ENCODE measurements around the gene CEACAM6. TPM values are rescaled to one million over a fixed set of nuclear protein-coding genes. Genes with fewer than 3 reads are reported as not detected.
A peak's percentile ranks its signal among the peaks of the same experiment; 100 is the strongest.

CEACAM6 gene
- total and polyA plus RNA-seq, 9 of the 15 experiments (the other 6 are each of a cell fraction or from before 2014, with no cell fraction given) = 0.24 TPM; not detected in 8

GRCh38 chr19:41706741-41707501 is 48.4 kb upstream of the CEACAM6 start (continued):
- TF ChIP-seq STAT5B (CRISPR knock-in tag; IDR thresholded peaks at IDR 0.05) (no peak), CTCFL (IDR thresholded peaks at IDR 0.05; ENCODE audit: borderline replicate concordance, insufficient read depth, low read depth, low read length, poor library complexity, severe bottlenecking) (peak; percentile 62), PTRF (tag; IDR thresholded peaks at IDR 0.05) (no peak), MBD1 (CRISPR knock-in tag; IDR thresholded peaks at IDR 0.05) (no peak), HNRNPL (IDR thresholded peaks at IDR 0.05; ENCODE audit: low read depth, low read length) (no peak), ZKSCAN1 (IDR thresholded peaks at IDR 0.05; ENCODE audit: low read depth, low read length) (no peak), ZFP30 (CRISPR knock-in tag; IDR thresholded peaks at IDR 0.05; ENCODE audit: borderline replicate concordance) (no peak), EP400 (IDR thresholded peaks at IDR 0.05) (no peak), ZC3H8 (IDR thresholded peaks at IDR 0.05) (no peak), KLF1 (tag; IDR thresholded peaks at IDR 0.05) (peak; percentile 71; the same call in 1 of the 2 replicates), CTBP1 (IDR thresholded peaks at IDR 0.05; ENCODE audit: borderline replicate concordance) (peak; percentile 74; the same call in 1 of the 2 replicates), CBFA2T3 (IDR thresholded peaks at IDR 0.05) (no peak), THAP12 (CRISPR knock-in tag; IDR thresholded peaks at IDR 0.05) (peak; percentile 30; the same call in 1 of the 2 replicates), FIP1L1 (IDR thresholded peaks at IDR 0.05; ENCODE audit: low read depth, low read length, poor library complexity, severe bottlenecking) (peak; percentile 37)
- TF ChIP-seq, protein P1, sequence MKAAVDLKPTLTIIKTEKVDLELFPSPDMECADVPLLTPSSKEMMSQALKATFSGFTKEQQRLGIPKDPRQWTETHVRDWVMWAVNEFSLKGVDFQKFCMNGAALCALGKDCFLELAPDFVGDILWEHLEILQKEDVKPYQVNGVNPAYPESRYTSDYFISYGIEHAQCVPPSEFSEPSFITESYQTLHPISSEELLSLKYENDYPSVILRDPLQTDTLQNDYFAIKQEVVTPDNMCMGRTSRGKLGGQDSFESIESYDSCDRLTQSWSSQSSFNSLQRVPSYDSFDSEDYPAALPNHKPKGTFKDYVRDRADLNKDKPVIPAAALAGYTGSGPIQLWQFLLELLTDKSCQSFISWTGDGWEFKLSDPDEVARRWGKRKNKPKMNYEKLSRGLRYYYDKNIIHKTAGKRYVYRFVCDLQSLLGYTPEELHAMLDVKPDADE (conservative IDR thresholded peaks at IDR 0.05; ENCODE audit: control insufficient read depth, low read depth, low read length) = no peak
- TF ChIP-seq, protein P2, sequence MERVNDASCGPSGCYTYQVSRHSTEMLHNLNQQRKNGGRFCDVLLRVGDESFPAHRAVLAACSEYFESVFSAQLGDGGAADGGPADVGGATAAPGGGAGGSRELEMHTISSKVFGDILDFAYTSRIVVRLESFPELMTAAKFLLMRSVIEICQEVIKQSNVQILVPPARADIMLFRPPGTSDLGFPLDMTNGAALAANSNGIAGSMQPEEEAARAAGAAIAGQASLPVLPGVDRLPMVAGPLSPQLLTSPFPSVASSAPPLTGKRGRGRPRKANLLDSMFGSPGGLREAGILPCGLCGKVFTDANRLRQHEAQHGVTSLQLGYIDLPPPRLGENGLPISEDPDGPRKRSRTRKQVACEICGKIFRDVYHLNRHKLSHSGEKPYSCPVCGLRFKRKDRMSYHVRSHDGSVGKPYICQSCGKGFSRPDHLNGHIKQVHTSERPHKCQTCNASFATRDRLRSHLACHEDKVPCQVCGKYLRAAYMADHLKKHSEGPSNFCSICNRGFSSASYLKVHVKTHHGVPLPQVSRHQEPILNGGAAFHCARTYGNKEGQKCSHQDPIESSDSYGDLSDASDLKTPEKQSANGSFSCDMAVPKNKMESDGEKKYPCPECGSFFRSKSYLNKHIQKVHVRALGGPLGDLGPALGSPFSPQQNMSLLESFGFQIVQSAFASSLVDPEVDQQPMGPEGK (CRISPR knock-in tag; IDR thresholded peaks at IDR 0.05; ENCODE audit: borderline replicate concordance) = no peak
